H9 (cell line): Measurements from ENCODE around the gene CST3. TPM values are rescaled to one million over a fixed set of nuclear protein-coding genes. Genes with fewer than 3 reads are reported as not detected.

Experiments
- DNase-seq: peaks from one replicate; pipeline ENCODE4 v3.0.0-alpha.2; 2017
- H2AFZ ChIP-seq: one replicate; pipeline ENCODE4 v1.6.1; 2013; ENCODE audit warnings: mild to moderate bottlenecking, low read length, control low read depth, moderate library complexity
- H2AK5ac ChIP-seq: 2 replicates; pipeline ENCODE4 v1.6.1; 2013; ENCODE audit warnings: low read length, control low read depth, mixed read lengths; ENCODE audit not compliant: insufficient read length
- H2BK120ac ChIP-seq: one replicate; pipeline ENCODE4 v1.6.1; 2013; ENCODE audit warnings: low read depth, mild to moderate bottlenecking, low read length, control low read depth, inconsistent platforms; ENCODE audit not compliant: poor library complexity, severe bottlenecking
- H2BK12ac ChIP-seq: 2 replicates; pipeline ENCODE4 v1.6.1; 2013; ENCODE audit warnings: low read length, control low read depth, mixed read lengths, low read depth; ENCODE audit not compliant: insufficient read length
- H2BK15ac ChIP-seq: 2 replicates; pipeline ENCODE4 v1.6.1; 2013; ENCODE audit warnings: low read depth, low read length, control low read depth
- H2BK20ac ChIP-seq: one replicate; pipeline ENCODE4 v1.6.1; 2013; ENCODE audit warnings: low read depth, mild to moderate bottlenecking, low read length, control low read depth, inconsistent platforms; ENCODE audit not compliant: poor library complexity, severe bottlenecking
- H2BK5ac ChIP-seq: 2 replicates; pipeline ENCODE4 v1.6.1; 2013; ENCODE audit warnings: low read length, control low read depth, mixed read lengths; ENCODE audit not compliant: insufficient read length
- H3K14ac ChIP-seq: 2 replicates; pipeline ENCODE4 v1.6.1; 2013; ENCODE audit warnings: low read length, control low read depth; ENCODE audit not compliant: insufficient read depth
- H3K18ac ChIP-seq: 2 replicates; pipeline ENCODE4 v1.6.1; 2013; ENCODE audit warnings: low read depth, mild to moderate bottlenecking, mixed read lengths, low read length, control low read depth; ENCODE audit not compliant: insufficient read length
- H3K23ac ChIP-seq: 2 replicates; pipeline ENCODE4 v1.6.1; 2013; ENCODE audit warnings: low read length, control low read depth, mixed read lengths, low read depth; ENCODE audit not compliant: insufficient read length
- H3K23me2 ChIP-seq: 2 replicates; pipeline ENCODE4 v1.6.1; 2013; ENCODE audit warnings: low read depth, mild to moderate bottlenecking, mixed read lengths, low read length, control low read depth; ENCODE audit not compliant: insufficient read length, poor library complexity, severe bottlenecking
- H3K27ac ChIP-seq: 2 replicates; pipeline ENCODE4 v1.5.1; 2013; ENCODE audit warnings: low read length, control low read depth, mixed read lengths, low read depth; ENCODE audit not compliant: insufficient read length
- H3K27me3 ChIP-seq: 2 replicates; pipeline ENCODE4 v1.6.1; 2013; ENCODE audit warnings: low read length, control low read depth, inconsistent platforms; ENCODE audit not compliant: insufficient read depth
- H3K4ac ChIP-seq: 2 replicates; pipeline ENCODE4 v1.6.1; 2013; ENCODE audit warnings: low read depth, mild to moderate bottlenecking, control low read depth, inconsistent platforms, low read length, moderate library complexity
- H3K4me1 ChIP-seq: 2 replicates; pipeline ENCODE4 v1.6.1; 2013; ENCODE audit warnings: low read length, control low read depth, inconsistent platforms; ENCODE audit not compliant: insufficient read depth
- H3K4me2 ChIP-seq: 2 replicates; pipeline ENCODE4 v1.6.1; 2013; ENCODE audit warnings: low read length, control low read depth, mixed read lengths; ENCODE audit not compliant: insufficient read length, insufficient read depth
- H3K56ac ChIP-seq: 2 replicates; pipeline ENCODE4 v1.6.1; 2013; ENCODE audit warnings: low read depth, mild to moderate bottlenecking, mixed read lengths, low read length, control low read depth; ENCODE audit not compliant: insufficient read length
- H3K79me1 ChIP-seq: 2 replicates; pipeline ENCODE4 v1.6.1; 2013; ENCODE audit warnings: low read depth, mild to moderate bottlenecking, moderate library complexity, low read length, control low read depth, inconsistent platforms; ENCODE audit not compliant: insufficient read depth, poor library complexity, severe bottlenecking
- H3K79me2 ChIP-seq: 2 replicates; pipeline ENCODE4 v1.6.1; 2013; ENCODE audit warnings: low read length, control low read depth, inconsistent platforms; ENCODE audit not compliant: insufficient read depth
- H3K9ac ChIP-seq: 2 replicates; pipeline ENCODE4 v1.6.1; 2013; ENCODE audit warnings: low read length, control low read depth, mixed read lengths; ENCODE audit not compliant: insufficient read length; ENCODE audit errors: extremely low read depth
- H3K9me3 ChIP-seq: one replicate; pipeline ENCODE4 v1.6.1; 2013; ENCODE audit warnings: low read depth, low read length, inconsistent platforms; ENCODE audit not compliant: control insufficient read depth
- H3T11ph ChIP-seq: one replicate; pipeline ENCODE4 v1.6.1; 2013; ENCODE audit warnings: mild to moderate bottlenecking, low read length, control low read depth, inconsistent platforms
- H4K20me1 ChIP-seq: one replicate; pipeline ENCODE4 v1.6.1; 2013; ENCODE audit not compliant: control insufficient read depth, insufficient read length, insufficient read depth
- H4K5ac ChIP-seq: 2 replicates; pipeline ENCODE4 v1.6.1; 2013; ENCODE audit warnings: low read depth, mild to moderate bottlenecking, mixed read lengths, low read length, control low read depth; ENCODE audit not compliant: insufficient read length
- H4K8ac ChIP-seq: replicated peaks from 2 replicates; pipeline ENCODE4 v1.6.1; 2013; ENCODE audit warnings: low read length, control low read depth, mixed read lengths, low read depth; ENCODE audit not compliant: insufficient read length
- H4K91ac ChIP-seq: 2 replicates; pipeline ENCODE4 v1.6.1; 2013; ENCODE audit warnings: low read depth, mild to moderate bottlenecking, moderate library complexity, mixed read lengths, low read length, control low read depth; ENCODE audit not compliant: insufficient read length
- H3K27ac Mint-ChIP-seq, 3 experiments: 2 replicates in 2 of 3; 3 replicates in 1 of 3; pipeline ENCODE4 v1.8.0; 2020 to 2021; ENCODE audit warnings: mixed read lengths in 3 of 3, mild to moderate bottlenecking in 1 of 3, moderate library complexity in 1 of 3
- H3K27me3 Mint-ChIP-seq: 2 replicates; pipeline ENCODE4 v1.8.0; 2021; ENCODE audit warnings: low read depth, mild to moderate bottlenecking, moderate library complexity, mixed read lengths
- H3K36me3 Mint-ChIP-seq, 3 experiments: 2 replicates in 2 of 3; 3 replicates in 1 of 3; pipeline ENCODE4 v1.8.0; 2020 to 2021; ENCODE audit warnings: low read depth in 3 of 3, mixed read lengths in 3 of 3; ENCODE audit not compliant: insufficient read depth in 1 of 3
- H3K4me1 Mint-ChIP-seq, 2 experiments: 2 replicates each; pipeline ENCODE4 v1.8.0; 2020; ENCODE audit warnings: mixed read lengths in 2 of 2
- H3K4me3 Mint-ChIP-seq, 2 experiments: 2 replicates in 1 of 2; 3 replicates in 1 of 2; pipeline ENCODE4 v1.8.0; 2020 to 2021; ENCODE audit warnings: mild to moderate bottlenecking in 2 of 2, mixed read lengths in 2 of 2, moderate library complexity in 1 of 2
- H3K9me3 Mint-ChIP-seq, 2 experiments: 2 replicates in 1 of 2; 3 replicates in 1 of 2; pipeline ENCODE4 v1.8.0; 2020; ENCODE audit warnings: mild to moderate bottlenecking in 2 of 2, mixed read lengths in 2 of 2, moderate library complexity in 1 of 2
- CTCF ChIP-seq: fragments of 200-600 bp; sonication (generic); conservative IDR thresholded peaks from 3 replicates; pipeline ENCODE4 v1.8.0; 2021; ENCODE audit warnings: antibody characterized with exemption, mild to moderate bottlenecking
- WGBS: extraction: QIAGEN DNeasy Blood & Tissue Kit; methylation state at CpG from one replicate; pipeline ENCODE4 v1.1.7; 2013; ENCODE audit warnings: missing lambda C conversion rate, low lambda C conversion rate, mixed read lengths; ENCODE audit not compliant: insufficient read length; ENCODE audit errors: extremely low coverage; 5-methylcytosine and 5-hydroxymethylcytosine counted together
- total RNA-seq: library from RNA; stranded (reverse); gene quantifications from 2 replicates; pipeline ENCODE4 v1.2.1, GENCODE V29; 2021

The CST3 gene
- total RNA-seq, 1 experiment from 2014 or later: 77.2 TPM

- no peak overlapping the region for H4K8ac ChIP-seq
- H2BK15ac ChIP-seq: no peak overlapping the region
- Mint-ChIP-seq H3K27ac (no peak overlapping the region), H3K27me3 (peaks cover 7% of the 10 kb centered on the region), H3K9me3 (peaks cover 0 to 3% of the 10 kb centered on the region in 2 experiments; a peak in 1 of 5 replicates), H3K4me3 (no peak overlapping the region), H3K4me1 (peaks cover 41 to 42% of the 10 kb centered on the region in 2 experiments), H3K36me3 (no peaks in the 10 kb centered on the region; a peak in 1 of 7 replicates)
- no peak overlapping the region for H2BK120ac ChIP-seq
- no peaks in the 10 kb centered on the region for H3K23me2 ChIP-seq
- H4K20me1 ChIP-seq: no peaks in the 10 kb centered on the region
- no peak overlapping the region for H2BK20ac ChIP-seq
- WGBS: no CpG with 5 or more reads among the region's 9 CpGs
- H3K79me2 ChIP-seq: no peaks in the 10 kb centered on the region
- no peak overlapping the region for H3K23ac ChIP-seq
- no peak overlapping the region for H3K4ac ChIP-seq
- no peaks in the 10 kb centered on the region for H3K27me3 ChIP-seq
- no peaks in the 10 kb centered on the region for H3K9me3 ChIP-seq
- H3K79me1 ChIP-seq: no peaks in the 10 kb centered on the region
- TF ChIP-seq CTCF: no peak
- no peak overlapping the region for H3K27ac ChIP-seq
- no peak overlapping the region for H3K4me2 ChIP-seq
- no peak overlapping the region; the same call in 1 of the 2 replicates for H3K14ac ChIP-seq
- no peak overlapping the region for H2BK5ac ChIP-seq
- DNase-seq: no peak
- no peak overlapping the region for H3K18ac ChIP-seq
- H3K9ac ChIP-seq: no peak overlapping the region
- no peak overlapping the region for H3K56ac ChIP-seq
- no peak overlapping the region for H2AFZ ChIP-seq
- H2AK5ac ChIP-seq: no peak overlapping the region
- no peaks in the 10 kb centered on the region; the same call in 1 of the 2 replicates for H3K4me1 ChIP-seq
- H2BK12ac ChIP-seq: no peak overlapping the region
- no peak overlapping the region for H4K5ac ChIP-seq
- no peak overlapping the region for H3T11ph ChIP-seq
- no peak overlapping the region for H4K91ac ChIP-seq
Measured at GRCh38 chr20:23625236-23625964, 12.4 kb downstream of the CST3 start.
